Renal pelvis (tissue), 4 donors: ENCODE measurements around the gene MTHFD1. TPM values are rescaled to one million over a fixed set of nuclear protein-coding genes. Genes with fewer than 3 reads are reported as not detected.

Experiments
- DNase-seq: peaks from one replicate; pipeline ENCODE4 v3.0.0-alpha.2; 2013
- polyA plus RNA-seq, 3 donors: library from polyadenylated mRNA; unstranded; fragments of 120-200 nt; gene quantifications; one replicate each; pipeline ENCODE4 v1.2.1, GENCODE V29; 2013; ENCODE audit not compliant: insufficient read length in 3 of 3

The MTHFD1 gene
- polyA plus RNA-seq, 3 donors: 75.8 to 94.0 (median 93.8) TPM

DNA sequence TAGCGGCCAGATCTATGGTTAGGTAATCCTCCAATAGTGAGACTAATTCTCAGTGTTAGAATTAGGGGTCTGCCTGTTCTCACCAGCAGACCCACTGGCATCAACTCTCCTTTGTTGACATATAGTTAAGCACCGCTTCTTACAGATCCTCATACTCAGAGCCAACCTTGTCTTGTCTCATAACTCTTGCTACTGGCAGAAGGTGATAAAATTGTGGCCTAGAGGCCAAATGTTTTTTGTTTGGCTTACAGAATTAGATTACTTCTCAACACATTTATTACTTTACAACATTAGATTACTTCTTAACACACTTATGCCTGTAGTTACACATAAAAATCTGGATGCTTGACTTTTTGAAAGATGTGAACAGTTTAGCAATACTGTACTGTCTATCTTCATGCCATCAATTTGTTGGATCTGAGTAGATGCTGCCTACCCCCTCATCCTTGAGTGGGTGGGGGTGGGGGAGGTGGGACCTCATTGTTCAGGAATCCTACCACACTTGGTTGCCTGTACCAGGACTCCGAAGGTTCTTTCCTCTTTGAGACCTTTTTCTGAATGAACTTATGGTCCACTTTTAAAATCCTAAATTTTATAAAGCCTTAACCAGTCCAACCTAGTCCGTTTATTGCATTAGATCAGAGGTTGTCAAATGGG lies 7.0 kb downstream of the MTHFD1 start:
- peak; percentile 15 for DNase-seq

DNA sequence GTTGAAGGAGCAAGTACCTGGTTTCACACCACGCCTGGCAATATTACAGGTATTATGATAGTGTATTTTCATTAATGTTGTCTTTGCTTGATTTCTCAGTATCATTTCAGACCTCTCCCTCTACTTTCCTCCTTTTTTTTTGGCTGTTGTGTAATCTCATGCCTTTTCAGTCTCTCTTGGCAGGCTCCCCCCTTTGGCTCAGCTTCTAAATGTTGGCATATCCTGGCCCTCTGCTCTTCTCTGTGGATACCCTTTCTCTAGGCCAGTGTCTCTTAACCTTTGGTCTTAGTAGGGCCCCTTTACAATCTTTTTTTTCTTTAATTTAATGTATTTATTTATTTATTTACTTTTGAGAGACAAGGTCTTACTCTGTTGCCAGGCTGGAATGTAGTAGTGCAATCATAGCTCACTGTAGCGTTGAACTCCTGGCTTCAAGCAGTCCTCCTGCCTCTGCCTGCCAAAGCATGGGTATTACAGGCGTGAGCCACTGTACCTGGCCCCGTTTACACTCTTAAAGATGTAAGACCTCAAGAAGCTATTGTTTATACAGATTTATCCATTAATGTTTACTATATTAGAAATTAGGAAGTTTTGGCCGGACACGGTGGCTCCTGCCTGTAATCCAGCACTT lies 12.8 kb downstream of the MTHFD1 start:
- DNase-seq: no peak

DNA sequence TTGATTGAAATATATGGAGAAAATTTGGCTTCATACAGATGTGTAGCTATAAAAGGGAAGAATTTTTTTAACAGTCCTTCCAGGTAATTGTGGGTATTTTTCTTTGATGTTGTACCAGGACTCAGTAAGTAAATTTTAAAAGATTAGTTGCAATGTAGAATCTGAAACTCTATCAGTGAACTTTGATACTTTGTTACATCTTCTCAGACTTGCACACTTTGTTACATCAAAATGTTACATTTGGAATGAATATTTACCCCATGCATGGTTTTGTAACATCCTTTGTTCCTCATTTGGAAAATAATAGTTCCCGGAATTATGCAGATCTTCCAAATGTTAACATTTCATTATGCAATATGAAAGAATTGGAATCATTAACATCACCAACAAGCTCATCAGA lies 13.8 kb downstream of the MTHFD1 start:
- no peak for DNase-seq

DNA sequence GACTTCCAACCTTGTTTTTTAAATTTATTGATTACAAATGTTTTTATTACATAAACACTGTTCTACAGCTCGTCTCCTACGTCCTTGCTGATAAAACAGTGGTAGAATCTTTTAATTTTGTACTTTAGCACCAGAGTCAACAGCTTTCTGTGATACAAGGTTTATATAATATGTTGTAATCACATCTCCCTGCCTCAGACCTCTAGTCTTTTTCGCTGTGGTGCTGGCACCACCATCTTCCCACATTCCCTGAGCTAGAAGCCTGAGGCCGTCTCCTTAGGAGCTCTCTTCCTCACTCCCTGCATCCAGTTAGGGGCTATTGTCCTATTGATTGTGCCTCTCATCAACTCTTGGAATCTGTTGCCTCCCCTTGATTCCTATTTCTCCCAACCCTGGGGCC lies 17.1 kb downstream of the MTHFD1 start:
- DNase-seq: no peak

DNA sequence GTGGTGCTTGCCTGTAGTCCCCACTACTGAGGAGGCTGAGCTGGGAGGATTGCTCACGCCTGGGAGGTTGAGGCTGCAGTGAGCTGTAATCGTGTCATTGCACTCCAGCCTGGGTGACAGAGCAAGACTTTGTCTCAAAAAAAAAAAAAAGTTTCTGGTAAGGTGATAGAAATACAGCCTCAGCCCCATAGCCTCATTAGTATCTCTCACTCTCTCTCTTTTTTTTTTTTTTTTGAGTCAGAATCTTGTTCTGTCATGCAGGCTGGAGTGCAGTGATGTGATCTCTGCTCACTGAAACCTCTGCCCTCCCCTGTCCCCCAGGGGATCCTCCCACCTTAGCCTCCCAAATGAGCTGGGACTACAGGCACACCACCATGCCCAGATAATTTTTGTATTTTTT lies 19.2 kb downstream of the MTHFD1 start:
- no peak for DNase-seq

DNA sequence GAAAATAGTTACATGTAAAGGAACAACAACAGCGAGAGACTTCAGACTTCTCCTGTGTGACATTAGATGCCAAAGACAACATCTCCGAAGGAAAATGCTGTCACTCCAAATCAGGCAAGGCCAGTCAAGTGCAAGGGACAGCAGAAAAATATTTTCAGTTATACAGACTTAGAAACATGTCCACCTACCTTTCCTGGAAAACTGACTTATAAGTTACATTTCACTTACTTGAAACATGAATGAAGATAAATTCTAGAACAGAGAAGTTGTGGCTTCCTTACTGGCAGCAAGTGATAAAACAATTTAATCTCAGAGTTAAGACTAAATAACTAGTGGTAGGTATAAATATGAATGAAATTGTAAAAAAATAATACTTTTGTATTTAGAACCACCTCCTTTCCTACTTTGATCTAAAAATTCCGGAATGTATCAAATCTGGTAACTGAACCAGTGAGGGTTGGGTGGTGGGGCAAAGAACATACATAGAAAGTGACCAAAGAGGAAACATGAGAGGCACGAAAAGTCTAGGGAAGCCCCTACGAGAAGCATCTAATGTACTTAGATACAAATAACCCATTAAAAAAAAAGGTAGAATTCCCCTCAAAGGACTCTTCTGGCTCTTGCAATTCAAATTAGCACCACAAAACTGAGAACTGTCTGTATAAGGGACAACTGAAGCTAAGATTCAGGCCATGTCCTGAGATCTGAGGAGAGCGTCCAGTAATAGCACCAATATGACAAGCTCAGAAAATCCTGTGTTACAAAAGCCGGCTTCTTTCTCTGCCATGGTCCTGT lies 21.2 kb downstream of the MTHFD1 start:
- DNase-seq: no peak

DNA sequence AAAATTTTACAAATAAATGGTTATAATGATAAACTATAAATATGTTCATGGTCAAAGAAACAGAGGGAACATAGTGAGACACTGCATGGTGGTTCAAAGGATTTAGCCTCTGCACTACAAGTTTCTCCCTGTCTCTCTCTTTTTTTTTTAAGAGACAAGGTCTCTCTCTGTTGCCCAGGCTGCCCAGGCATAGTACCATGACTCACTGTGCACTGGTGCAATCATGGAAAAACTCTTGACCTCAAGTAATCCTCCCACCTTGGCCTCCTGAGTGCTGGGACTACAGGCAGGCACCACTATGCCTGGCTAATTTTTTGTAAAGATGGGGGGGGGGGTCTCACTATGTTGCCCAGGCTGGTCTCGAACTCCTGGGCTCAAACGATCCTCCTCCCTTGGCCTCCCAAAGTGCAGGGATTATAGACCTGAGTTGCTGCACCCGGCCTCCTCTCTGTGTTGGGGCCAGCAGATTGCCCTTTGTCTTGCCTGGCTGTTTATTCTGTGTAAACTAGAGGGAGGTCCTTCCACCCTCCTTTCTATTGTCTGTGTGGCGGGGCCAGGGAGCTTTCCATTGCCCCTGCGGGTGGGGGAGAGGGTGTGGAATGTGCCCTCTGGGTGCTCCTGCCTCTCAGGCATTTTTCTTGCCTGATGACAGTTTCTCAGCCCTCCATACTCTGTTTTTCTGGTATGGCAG lies 22.1 kb downstream of the MTHFD1 start:
- no peak for DNase-seq

DNA sequence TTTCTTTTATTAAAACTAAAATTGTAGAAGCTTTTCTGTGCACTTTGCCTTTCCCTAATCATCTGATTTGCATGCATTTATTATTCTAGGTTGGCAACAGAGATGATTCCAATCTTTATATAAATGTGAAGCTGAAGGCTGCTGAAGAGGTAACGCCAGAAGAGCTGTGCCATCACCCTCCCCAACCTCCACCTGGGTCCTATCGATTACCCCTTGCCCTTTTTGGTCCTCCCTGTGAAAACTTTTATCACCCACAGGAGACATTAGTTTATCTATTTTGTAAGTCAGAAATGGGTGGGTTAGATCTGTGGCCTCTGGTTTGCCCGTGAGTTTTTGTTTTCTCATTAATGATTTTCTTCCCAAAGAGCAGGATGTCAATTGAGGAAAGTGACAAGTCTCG lies 22.8 kb downstream of the MTHFD1 start:
- DNase-seq: no peak

DNA sequence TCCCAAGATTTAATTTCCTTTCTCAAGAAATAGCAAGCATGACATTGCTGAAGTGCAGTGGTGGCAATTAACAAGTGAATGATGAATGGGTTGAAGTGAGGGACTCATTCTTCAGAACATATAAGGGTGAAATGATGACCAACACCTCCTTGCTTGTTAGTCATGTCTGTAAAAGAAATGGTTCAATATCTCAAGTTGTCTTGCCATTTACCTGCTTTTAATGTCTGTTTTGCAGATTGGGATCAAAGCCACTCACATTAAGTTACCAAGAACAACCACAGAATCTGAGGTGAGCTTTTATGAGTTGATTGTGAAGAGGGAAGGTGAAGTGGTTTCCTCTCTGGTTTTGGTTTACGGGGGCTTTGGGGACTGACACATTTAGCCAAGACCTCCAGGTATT lies 24.1 kb downstream of the MTHFD1 start:
- no peak for DNase-seq

DNA sequence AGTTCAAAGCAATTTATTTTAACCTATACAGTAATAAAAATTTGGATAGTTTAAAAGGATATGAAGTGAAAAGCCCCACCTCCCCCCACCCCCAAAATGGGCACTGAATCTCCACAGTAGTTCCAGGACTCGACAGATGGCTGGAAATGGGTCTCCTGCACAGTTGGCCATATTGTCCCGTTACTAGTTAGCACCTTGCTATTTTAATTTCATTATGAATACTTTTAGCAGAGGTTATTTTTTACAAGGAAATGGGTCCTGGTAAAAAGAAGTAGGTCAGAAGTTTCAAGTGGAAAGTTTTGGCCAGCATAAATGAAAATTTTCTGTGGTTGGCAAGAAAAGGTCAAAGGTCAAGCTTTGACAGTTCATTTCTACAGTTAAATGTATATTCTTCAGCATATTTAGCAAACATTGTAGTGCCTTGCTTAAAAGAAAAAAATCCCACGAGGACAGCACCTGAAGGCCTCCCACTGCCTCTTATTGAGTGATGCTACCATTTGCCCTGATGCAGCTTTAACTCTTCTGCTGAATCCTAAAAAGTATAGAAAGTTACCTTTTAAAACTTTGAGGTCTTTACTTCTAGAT lies 28.3 kb downstream of the MTHFD1 start:
- DNase-seq: no peak

DNA sequence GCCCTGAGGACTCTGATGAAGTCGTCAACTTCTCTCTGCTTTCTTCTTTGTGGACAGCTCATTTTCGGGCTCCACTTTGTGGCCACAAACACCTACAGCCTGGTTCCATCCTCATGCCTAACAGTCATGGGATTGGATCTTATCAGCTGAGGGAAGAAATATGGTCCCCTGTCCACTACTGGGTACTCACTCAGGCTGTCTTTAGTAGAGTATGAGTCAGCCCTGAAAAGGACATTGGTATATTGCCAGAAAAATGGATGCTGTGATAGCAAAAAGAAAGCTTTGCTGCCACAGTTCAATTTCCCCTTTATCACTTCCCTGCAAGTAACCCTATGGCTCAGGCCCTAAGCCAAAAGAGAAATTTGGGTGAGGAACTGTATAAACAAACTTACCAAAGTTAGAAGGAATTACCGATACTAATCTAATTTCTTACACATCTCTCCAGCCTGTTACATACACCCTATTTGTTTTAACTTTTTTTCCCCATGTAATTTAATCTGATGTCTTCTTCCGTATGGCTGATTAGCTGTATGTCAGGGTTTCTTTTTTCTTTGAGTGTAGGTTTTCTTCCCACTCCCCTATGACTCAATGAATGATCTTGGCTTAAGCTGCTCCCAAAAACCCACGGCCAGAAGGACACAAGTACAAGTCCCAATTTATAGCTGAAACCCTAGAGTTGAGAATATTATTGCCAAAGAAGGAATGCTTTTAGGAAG lies 29.1 kb downstream of the MTHFD1 start:
- no peak for DNase-seq

DNA sequence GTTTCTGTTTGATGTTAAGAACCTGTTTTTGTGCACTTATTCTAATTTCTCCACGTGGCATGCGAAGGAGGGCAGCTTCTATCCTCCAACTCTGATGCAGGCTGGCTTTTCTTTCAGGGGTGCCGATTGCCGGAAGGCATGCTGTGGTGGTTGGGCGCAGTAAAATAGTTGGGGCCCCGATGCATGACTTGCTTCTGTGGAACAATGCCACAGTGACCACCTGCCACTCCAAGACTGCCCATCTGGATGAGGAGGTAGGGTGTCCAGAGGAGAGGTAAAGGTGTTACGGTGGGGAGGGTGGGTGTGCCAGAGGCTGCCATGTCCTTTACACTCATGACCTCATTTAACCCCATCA lies 29.6 kb downstream of the MTHFD1 start:
- no peak for DNase-seq

DNA sequence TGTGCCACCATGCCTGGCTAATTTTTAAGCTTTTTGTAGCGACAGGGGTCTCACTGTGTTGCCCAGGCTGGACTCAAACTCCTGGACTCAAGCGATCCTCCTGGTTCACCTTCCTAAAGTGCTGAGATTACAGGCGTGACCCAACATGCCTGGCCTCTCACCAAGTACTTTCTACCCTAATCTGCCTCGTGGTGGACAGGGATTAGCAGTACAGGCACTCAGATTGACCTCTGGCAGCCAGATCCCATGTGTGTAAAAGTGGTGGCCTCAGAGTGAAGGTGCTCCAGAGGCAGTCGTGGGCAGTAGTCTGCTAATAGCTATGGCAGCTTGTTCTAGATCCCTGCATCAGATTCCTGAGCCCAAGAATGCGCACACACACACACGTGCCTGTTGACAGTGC lies 30.9 kb downstream of the MTHFD1 start:
- no peak for DNase-seq

DNA sequence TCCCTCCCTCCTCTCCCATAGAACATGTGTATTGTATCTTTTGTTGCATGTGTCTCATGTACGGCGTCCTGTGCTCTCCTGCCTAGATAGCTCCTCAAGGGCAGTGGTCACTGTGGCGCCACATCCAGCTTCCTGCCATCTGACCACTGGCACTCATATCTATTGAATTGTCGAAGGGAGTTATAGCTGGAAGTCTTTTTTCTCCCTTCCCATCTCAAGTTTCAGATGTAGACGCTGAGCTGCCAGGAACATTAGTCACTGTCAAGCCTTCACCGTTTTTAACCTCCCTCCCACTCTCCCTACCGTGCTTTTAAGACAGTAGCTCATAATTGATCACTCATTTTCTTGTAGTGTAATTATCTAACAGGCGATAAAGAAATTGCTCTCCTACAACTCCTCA lies 33.0 kb downstream of the MTHFD1 start:
- DNase-seq: peak; percentile 54

DNA sequence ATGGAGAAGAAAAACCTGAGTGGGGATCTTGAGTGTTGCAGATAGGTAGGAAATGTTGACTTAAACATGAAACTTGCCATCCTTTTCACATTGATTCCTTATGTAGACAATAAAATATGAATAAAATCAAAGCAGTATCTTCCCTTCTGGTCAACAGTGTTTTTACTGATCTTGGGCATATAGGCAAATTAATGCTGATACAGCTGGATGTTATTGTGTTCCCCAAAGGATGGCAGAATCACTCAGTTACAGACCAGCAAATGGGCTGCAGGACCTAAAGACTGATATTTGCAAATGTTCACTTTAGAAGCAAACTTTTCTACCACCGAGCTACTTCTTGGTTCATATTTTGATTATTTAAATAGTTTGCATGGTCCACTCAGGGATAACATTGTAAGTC lies 33.9 kb downstream of the MTHFD1 start:
- no peak for DNase-seq

DNA sequence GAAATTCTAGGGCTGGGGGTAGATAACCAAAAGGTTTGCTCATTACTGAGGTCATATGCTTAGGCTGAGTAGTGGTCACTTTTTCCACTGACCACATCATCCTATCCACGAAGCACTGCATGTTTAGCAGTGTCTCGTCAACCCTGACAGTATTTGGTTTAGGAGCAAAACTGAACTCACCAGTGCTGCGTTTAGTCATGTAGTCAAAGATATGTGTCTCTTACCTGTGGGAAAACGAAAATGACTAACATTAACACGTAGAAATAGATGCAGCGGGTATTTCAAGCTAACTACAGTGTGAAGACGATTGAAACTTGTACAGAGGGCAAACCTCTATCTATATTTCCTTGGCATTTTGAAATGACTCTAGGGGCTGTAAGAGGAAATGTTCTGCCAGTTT lies 34.6 kb downstream of the MTHFD1 start:
- no peak for DNase-seq

DNA sequence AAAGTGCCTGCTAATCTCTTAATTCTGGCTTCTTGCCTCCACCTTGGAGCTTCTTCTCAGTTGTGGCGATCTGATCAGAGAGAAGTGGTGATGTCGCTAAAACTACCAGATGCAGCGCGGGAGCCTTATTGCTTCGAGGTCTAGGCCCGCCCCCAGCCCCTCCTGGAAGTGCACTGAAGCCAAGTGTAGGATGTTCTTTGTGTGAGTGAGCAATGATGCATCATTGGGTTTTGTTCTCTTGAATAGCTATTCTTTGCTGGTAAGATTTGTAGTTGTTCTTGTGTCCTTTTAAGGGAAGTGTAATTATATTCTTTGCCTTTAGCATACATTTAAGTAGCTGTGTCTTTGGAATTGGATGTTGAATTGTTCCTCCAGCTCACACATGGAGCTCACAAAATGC lies 35.8 kb downstream of the MTHFD1 start:
- no peak for DNase-seq

DNA sequence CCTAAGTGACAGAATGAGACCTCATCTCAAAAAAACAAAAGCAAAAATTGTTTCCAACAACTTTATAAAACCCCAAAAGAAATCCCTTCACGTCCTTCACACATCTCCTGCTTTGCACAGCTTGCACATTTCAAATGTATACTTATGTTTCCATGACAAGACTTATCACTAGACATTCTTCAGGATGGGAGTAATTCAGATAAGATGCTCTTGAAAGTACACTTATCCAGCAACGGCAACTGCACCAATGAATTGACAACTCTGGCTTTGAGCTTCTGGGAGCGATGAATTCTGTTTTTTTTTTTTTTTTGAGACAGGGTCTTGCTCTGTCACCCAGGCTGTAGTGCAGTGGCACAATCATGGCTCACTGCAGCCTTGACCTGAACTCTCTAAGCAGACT lies 46.4 kb downstream of the MTHFD1 start:
- no peak for DNase-seq

DNA sequence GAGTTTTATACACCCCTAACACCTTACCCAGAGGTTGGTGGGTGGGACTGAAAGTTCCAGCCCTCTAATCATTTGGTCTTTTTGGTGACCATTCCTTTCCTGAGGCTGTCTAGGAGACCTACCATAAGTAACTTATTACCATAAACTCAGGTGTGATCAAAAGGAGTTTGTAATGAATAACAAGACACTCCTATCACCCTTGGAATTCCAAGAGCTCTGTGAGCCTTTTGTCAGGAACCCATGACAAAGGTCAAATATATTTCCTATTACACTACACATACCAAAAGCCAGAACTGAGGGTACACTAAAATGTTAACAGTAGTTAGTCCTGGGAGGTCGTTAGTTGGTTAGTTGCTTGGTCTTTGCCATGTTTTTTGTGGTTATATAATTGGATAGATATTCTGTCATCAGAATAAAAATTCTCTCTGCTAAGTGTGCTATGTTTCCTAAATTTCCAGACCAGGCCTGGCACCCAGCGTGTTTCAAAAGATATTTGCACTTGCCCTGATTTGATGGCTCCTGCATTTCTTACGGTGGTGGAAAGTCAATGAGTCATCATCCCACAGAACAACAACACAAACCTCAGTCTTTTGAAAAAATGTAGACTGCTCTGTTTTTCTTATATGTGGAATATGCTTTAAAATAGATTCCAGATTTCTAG lies 50.2 kb downstream of the MTHFD1 start:
- DNase-seq: peak; percentile 47

DNA sequence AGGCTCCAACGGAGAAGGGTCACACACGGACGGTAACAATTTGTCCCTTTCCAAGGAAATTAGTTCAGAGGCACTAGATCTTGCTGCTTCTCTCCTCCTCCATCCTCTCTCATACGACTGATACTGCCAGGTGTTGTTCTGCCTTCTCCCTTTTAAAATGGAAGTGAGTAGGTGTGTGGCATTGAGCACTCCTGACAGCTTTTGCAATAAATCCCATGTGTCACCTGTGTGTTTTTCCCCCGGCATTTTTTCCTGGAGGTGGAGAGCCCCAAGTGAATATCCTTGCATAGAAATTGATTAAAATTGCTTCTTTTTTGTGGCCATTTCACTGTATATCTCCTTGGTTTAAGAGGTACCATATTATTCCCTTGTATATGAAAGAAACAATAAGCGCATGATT lies 51.0 kb downstream of the MTHFD1 start:
- no peak for DNase-seq

DNA sequence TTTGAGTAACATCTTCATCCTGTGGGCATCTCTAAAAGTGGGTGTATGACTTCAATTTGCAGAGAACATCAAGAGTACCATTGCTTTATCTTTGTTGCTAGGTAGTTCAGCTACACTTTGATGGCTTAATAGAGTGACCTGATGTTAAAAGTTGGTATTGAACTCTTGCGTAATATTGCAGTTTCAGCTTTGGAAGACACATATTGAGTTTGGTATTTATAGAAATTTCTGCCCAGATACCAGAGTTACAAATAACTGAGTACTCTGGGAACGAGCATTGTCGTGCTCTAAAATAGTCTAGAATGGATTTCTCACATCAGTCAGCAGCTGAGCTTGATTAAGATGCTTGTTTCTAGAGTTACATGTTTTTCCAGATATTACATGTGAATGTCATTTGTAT lies 52.3 kb downstream of the MTHFD1 start:
- DNase-seq: no peak
